Activated T-helper 1 cell treated with anti-CD3 and anti-CD28 coated beads, Interleukin-12 subunit alpha, Interleukin-12 subunit beta, Interleukin-2, Interleukin-4 antibody, amounts not matched to agents 30 ng/mL and 10 ng/mL and 1 ng/mL, durations not matched to agents 14 hours and 24 hours and 36 hours (primary cell): ENCODE results near the gene OR6B2. TPM values are rescaled to one million over a fixed set of nuclear protein-coding genes. Genes with fewer than 3 reads are reported as not detected.

Source experiments
- DNase-seq: peaks from one replicate; pipeline ENCODE4 v3.0.0; 2021; ENCODE audit warnings: low spot score
- H3K27ac Mint-ChIP-seq: one replicate; pipeline ENCODE4 v1.8.0; 2021; ENCODE audit warnings: mild to moderate bottlenecking, mixed read lengths
- H3K27me3 Mint-ChIP-seq: one replicate; pipeline ENCODE4 v1.8.0; 2022; ENCODE audit warnings: mild to moderate bottlenecking, moderate library complexity, mixed read lengths; ENCODE audit not compliant: insufficient read depth
- H3K36me3 Mint-ChIP-seq: one replicate; pipeline ENCODE4 v1.8.0; 2021; ENCODE audit warnings: low read depth, mixed read lengths
- H3K4me1 Mint-ChIP-seq: one replicate; pipeline ENCODE4 v1.8.0; 2021; ENCODE audit warnings: low read depth, mixed read lengths
- H3K4me3 Mint-ChIP-seq: one replicate; pipeline ENCODE4 v1.8.0; 2021; ENCODE audit warnings: mild to moderate bottlenecking, moderate library complexity, mixed read lengths
- H3K9me3 Mint-ChIP-seq: one replicate; pipeline ENCODE4 v1.8.0; 2021; ENCODE audit warnings: mixed read lengths
- intact Hi-C: fragments of 100-400 bp; cut with micrococcal nuclease; formaldehyde crosslinking; loops from one replicate; pipeline ENCODE4 v1.15.1; 2024
- total RNA-seq: library from RNA; stranded (reverse); gene quantifications from 2 replicates; pipeline ENCODE4 v1.2.3, GENCODE V29; 2022

Gene OR6B2
- not detected in 2 replicates for total RNA-seq

DNA sequence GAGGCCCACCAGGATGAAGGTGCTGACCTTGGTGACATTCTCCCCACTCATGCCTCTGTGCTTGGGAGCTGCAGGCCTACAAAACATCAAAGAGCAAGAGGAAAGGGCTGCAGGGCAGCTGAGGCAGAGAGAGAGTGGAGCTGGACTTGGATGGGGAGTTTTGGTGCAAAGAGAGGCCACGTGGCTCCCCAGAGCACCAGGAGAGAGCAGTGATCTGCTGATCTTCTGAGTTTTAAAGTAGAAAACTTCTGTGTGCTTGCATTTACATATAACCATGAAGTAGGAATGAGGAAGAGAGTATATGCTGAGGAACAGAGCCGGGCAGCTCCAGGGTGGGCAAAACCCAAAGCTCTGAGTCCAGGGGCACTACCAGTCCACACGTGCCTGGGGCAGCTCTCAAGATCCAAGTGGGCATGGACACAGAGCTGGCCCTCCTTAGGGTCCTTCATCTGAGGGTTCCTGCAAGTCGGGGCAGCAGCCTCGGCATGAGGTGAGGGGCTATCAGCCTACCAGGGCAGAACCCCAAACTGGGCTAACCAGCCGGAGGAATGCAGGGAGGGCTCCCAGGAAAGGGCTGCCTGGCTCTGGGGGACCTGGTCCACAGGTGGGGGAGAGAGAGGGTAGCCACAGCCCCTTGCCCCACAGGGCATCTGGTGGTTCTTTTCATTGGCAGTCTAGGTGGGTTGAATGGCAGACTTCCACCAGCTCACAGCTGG lies at the start of gene OR6B2:
Gene OR6B2 (minus strand): TSS at position 51 of the 716 bp plus-strand sequence. CDS start 0 bp downstream, at position 51.
- intact Hi-C loops: no loop called here
- Mint-ChIP-seq H3K4me3 (no peak within 1 kb of the TSS), H3K36me3 (no peaks in the 10 kb centered on the region), H3K9me3 (no peaks in the 10 kb centered on the region), H3K27ac (no peak within 1 kb of the TSS), H3K27me3 (peaks cover 15% of the 10 kb centered on the region), H3K4me1 (no peaks in the 10 kb centered on the region)
- DNase-seq: no peak

DNA sequence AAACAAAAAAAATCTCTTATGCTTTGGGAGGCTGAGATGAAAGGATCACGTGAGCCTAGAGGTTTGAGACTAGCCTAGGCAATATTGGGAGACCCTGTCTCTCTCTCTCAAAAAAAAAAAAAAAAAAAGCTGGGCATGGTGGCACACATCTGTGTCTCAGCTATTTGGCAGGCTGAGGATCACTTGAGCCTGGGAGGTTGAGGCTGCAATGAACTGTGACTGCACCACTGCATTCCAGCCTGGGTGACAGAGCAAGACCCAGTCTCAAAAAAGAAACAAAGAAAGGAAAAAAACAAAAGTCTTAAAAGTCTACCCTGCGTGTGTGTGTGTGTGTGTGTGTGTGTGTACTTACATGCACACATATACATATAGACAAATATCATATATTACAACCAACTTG lies 48.4 kb upstream of the OR6B2 start:
- intact Hi-C loops: no loop called here
- Mint-ChIP-seq H3K36me3 (no peaks in the 10 kb centered on the region), H3K27me3 (peaks cover 10% of the 10 kb centered on the region), H3K4me3 (no peak overlapping the region), H3K4me1 (no peaks in the 10 kb centered on the region), H3K9me3 (peaks cover 17% of the 10 kb centered on the region), H3K27ac (no peak overlapping the region)
- DNase-seq: no peak

DNA sequence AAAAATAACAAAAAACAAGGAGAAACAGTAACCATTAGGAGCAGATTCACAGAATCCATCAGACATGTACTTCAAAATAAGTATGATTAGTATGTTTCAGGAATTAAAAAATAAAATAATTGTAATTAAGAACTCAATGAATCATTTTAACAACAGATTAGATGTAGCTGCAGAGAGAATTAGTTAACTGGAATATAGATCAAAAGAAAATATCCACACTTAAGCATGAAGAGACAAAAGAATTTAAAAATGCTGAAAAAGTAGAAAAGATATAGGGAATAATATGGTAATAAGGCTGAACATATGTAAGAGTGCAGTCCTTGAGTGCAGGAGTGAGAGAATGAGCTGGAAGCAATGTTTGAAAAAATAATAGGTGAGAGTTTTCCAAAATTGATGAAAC lies 47.2 kb upstream of the OR6B2 start:
- intact Hi-C loops: loop anchor here (1.0 kb wide), 1 partner anchor 40 kb away; no protein-coding TSS in a partner anchor
- Mint-ChIP-seq H3K27ac (no peak overlapping the region), H3K9me3 (peaks cover 17% of the 10 kb centered on the region), H3K36me3 (no peaks in the 10 kb centered on the region), H3K4me3 (no peak overlapping the region), H3K4me1 (no peaks in the 10 kb centered on the region), H3K27me3 (peaks cover 10% of the 10 kb centered on the region)
- DNase-seq: no peak

DNA sequence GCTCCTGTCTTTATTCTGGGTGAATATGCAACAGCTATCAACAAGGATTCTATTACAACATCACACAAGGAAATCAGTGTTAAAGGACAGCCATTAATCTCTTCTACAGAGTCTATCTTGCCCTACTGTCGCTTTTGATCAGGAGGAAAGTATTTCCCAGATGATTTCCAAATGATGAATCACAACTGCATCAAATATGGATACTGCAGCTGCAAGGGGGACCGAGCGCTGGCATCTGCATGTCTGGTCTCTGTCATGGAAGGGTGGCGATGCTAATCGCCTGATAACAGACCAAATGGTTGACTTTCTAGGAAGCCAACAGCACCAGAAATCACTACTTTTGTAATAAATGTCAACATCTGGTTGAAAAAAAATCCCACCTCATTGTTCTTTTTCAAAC lies 44.3 kb upstream of the OR6B2 start:
- DNase-seq: no peak
- Mint-ChIP-seq H3K4me1 (no peaks in the 10 kb centered on the region), H3K9me3 (peaks cover 17% of the 10 kb centered on the region), H3K27me3 (peaks cover 7% of the 10 kb centered on the region), H3K27ac (no peak overlapping the region), H3K4me3 (no peak overlapping the region), H3K36me3 (no peaks in the 10 kb centered on the region)
- intact Hi-C loops: no loop called here

DNA sequence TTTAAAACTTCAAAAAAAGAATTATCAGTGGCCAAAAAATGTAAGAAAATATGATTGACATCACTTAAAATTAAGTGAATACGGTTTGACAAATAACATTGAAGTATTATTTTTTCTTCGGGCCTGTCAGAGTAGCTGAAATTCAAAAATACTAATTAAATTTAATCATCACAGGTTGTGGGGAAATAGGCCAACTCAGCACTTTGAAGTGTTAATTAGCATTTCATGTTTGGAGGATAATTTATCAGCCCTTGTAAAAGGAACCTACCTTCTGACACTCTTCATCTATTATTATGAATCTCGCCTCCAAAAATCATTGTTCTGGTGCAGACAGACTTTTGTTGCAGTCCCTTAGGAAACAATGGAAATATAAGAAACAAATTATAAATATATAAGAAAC lies 40.7 kb upstream of the OR6B2 start:
- H3K27ac Mint-ChIP-seq: no peak overlapping the region
- H3K36me3 Mint-ChIP-seq: no peaks in the 10 kb centered on the region
- H3K4me1 Mint-ChIP-seq: no peaks in the 10 kb centered on the region
- intact Hi-C loops: no loop called here
- H3K27me3 Mint-ChIP-seq: peaks cover 14% of the 10 kb centered on the region
- DNase-seq: no peak
- H3K9me3 Mint-ChIP-seq: no peaks in the 10 kb centered on the region
- H3K4me3 Mint-ChIP-seq: no peak overlapping the region

DNA sequence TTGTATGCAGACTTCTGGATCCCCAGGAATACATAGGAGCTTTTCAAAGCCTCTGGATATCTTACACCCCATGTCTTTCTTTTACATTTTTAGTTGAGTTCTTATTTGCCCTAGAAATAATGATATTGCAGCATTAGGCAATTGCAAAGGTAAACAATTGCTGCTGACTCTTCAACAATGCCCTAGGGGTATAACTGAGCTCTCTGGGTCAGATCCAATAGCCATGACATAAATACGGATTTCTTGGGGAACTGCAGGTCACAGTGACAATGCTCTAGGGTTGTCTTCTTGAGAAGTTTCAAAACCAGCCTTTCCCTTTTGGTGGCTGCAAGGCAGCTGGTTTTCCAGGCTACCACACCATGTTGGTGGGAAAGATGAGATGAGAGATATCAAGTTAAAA lies 39.6 kb upstream of the OR6B2 start:
- intact Hi-C loops: no loop called here
- Mint-ChIP-seq H3K4me1 (no peaks in the 10 kb centered on the region), H3K27ac (no peak overlapping the region), H3K9me3 (no peaks in the 10 kb centered on the region), H3K27me3 (peaks cover 21% of the 10 kb centered on the region), H3K4me3 (no peak overlapping the region), H3K36me3 (no peaks in the 10 kb centered on the region)
- no peak for DNase-seq

DNA sequence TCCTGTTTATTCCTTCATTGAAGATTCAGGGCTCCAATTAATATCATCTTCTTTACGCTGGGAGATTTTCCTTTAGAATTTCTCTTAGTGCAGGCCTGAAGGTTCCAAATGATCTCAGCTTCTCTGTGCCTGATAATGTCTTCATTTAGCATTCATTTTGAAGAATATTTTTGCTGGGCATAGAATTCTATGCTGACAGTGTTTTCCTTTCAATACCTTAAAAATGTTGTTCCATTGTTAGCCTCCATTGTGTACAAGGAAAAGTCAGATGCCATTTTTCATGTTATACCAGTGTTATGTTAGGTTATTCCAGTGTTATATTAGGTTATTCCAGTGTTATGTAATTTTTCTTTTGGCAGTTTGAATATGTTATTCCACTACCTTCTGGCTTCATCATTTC lies 38.0 kb upstream of the OR6B2 start:
- Mint-ChIP-seq H3K36me3 (no peaks in the 10 kb centered on the region), H3K27ac (no peak overlapping the region), H3K4me3 (no peak overlapping the region), H3K27me3 (peaks cover 26% of the 10 kb centered on the region), H3K9me3 (no peaks in the 10 kb centered on the region), H3K4me1 (no peaks in the 10 kb centered on the region)
- intact Hi-C loops: no loop called here
- DNase-seq: no peak

DNA sequence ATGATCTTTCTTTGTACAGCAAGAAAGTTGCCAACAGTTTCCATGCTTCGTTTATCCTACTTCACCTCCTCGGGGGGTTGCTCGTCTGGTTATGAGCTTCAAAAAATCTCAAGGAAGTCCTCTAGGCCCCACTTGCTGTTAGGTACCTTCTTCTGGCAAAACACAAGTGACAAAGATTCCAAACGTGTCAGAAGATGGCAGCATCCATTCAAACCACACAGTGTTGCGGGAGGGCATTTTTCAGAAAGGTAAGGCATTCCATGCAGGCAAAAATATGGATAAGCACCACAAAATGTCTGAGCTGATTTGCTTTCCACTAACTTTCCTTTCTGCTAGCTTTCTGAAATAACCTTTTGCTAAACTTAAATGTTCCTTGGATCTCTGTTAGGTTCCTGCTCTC lies 36.3 kb upstream of the OR6B2 start:
- no peak for DNase-seq
- no peaks in the 10 kb centered on the region for H3K9me3 Mint-ChIP-seq
- H3K4me3 Mint-ChIP-seq: no peak overlapping the region
- no peaks in the 10 kb centered on the region for H3K4me1 Mint-ChIP-seq
- no peak overlapping the region for H3K27ac Mint-ChIP-seq
- intact Hi-C loops: no loop called here
- no peaks in the 10 kb centered on the region for H3K36me3 Mint-ChIP-seq
- peaks cover 33% of the 10 kb centered on the region for H3K27me3 Mint-ChIP-seq

DNA sequence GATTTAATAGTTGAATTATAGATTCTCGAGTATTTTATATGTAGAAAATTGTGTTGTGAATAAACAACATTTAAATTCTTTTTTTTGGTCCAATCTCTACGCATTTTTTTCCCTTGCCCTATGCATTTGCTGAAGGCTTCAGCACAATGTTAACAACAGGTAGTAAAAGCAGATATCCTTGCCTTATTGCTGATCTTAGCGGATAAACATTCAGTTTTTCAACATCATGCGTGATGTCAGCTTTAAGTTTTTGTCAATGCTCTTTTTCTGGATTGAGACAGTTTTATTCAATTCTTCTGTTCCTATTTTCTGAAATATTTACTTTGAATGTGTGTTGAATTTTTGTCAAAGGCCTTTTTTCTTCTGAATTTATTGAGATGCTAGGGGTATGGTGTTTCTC lies 34.7 kb upstream of the OR6B2 start:
- Mint-ChIP-seq H3K9me3 (no peaks in the 10 kb centered on the region), H3K27me3 (peaks cover 34% of the 10 kb centered on the region), H3K36me3 (no peaks in the 10 kb centered on the region), H3K4me3 (no peak overlapping the region), H3K27ac (no peak overlapping the region), H3K4me1 (no peaks in the 10 kb centered on the region)
- no peak for DNase-seq
- intact Hi-C loops: no loop called here

DNA sequence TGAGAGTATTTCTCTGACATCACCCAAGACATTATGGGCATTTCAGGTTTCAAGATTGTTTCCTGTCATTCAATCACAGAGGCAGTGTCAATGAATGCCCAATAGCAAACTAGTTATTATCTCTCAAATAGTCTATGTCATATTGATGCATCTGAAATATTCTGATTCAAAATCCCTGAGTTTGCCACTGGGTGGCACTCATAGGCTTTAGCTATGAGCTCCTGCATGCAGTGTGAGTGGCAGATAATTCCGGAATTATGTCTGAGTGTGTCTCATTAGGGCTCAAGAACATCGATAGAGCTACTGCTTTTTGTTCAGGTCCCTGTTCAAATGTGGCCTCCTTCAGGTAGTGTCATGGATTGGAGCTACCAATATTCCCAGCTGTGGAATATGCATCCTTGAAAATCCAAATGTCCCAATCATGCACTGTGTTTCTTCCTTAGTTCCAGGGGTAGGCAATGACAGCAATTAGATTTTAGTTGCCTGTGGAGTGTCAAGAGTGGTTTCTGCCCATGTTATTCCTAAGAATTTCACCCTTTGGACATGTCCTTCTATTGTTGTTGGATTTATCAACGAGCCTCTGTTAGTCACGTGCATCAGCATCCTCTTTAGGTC lies 30.9 kb upstream of the OR6B2 start:
- Mint-ChIP-seq H3K4me3 (no peak overlapping the region), H3K27me3 (peaks cover 34% of the 10 kb centered on the region), H3K27ac (no peak overlapping the region), H3K9me3 (no peaks in the 10 kb centered on the region), H3K36me3 (no peaks in the 10 kb centered on the region), H3K4me1 (no peaks in the 10 kb centered on the region)
- DNase-seq: no peak
- intact Hi-C loops: loop anchor here (1.0 kb wide), 2 partner anchors 82 to 377 kb away; no protein-coding TSS in a partner anchor

DNA sequence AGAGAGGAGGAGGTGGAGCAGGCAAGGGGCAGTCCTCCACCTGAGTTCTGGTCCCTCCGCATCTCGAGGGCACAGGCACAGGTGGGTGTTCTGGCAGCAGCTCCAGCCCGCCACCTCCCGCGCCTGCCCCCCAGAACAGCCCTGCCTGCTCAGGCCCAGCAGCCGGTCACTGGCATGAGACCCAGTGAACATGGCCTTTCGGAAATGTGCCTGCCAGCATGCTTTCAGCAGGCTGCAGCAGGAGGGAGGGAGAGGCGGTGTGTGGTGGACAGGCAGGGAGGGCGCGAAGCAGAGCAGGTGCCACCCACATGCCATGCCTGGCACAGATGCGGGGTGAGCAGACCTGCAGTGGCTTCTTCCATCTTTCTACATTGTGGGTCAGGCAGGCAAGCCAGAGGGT lies 26.4 kb upstream of the OR6B2 start:
- peaks cover 22% of the 10 kb centered on the region for H3K27me3 Mint-ChIP-seq

DNA sequence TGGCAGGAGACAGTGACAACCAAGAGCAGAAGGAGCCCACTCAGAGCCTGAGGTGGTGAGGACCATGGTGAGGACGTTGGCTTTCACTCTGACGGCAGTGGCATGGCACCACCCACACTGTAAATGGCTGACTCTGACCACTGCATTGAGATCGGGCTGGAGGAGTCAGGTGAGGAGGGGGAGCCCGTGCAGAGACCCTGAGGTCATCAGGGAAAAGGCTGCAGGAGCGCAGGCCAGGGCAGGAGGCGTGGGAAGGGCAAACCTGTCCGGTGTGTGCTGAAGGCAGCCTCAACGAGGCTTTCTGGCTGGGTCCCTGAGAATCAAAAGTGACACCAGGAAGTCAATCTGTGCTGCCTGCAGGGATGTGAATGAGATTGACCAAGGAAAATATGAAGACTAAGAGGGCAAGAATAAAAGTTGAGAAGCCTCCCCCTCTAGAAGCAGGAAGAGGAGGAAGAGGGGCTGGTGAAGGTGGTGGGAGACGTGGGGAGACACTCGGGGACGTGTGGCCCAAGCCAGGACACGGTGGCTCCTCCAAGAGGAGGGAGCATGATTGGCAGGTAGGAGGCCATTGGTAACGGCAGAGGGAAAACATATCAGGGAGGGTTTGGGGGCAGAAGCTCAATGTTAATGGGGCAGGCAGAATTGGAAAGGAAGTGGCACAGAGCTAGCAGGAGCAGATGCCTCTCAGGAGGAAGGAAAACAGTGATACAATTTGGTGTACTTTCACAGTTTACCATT lies 25.1 kb upstream of the OR6B2 start:
- DNase-seq: no peak
- Mint-ChIP-seq H3K9me3 (no peaks in the 10 kb centered on the region), H3K27ac (no peak overlapping the region), H3K36me3 (no peaks in the 10 kb centered on the region), H3K4me1 (no peaks in the 10 kb centered on the region), H3K4me3 (no peak overlapping the region), H3K27me3 (peaks cover 20% of the 10 kb centered on the region)
- intact Hi-C loops: no loop called here

More for the DNA sequence above, 26.4 kb upstream of the OR6B2 start:
- Mint-ChIP-seq H3K36me3 (no peaks in the 10 kb centered on the region), H3K4me3 (no peak overlapping the region), H3K9me3 (no peaks in the 10 kb centered on the region), H3K4me1 (no peaks in the 10 kb centered on the region), H3K27ac (no peak overlapping the region)
- intact Hi-C loops: no loop called here
- DNase-seq: no peak
